Astrocyte (in vitro differentiated cells and primary cell): ENCODE results near the gene GLYAT. TPM values are rescaled to one million over a fixed set of nuclear protein-coding genes. Genes with fewer than 3 reads are reported as not detected.

ENCODE experiments used
- DNase-seq: peaks from one replicate; pipeline ENCODE4 v3.0.0-alpha.2; 2010; ENCODE audit warnings: low read depth
- FAIRE-seq: peaks from 2 replicates; lab custom pipeline; 2011; peaks lifted over from hg19 to GRCh38; lab: Jason Lieb, UNC
- H2AFZ ChIP-seq: 2 replicates; pipeline ENCODE4 v1.6.0; 2012; ENCODE audit warnings: low read depth, low read length, inconsistent platforms
- H3K27ac ChIP-seq: 2 replicates; pipeline ENCODE4 v1.5.1; 2011; ENCODE audit warnings: low read depth, low read length, inconsistent platforms
- H3K27me3 ChIP-seq: 2 replicates; pipeline ENCODE4 v1.6.0; 2011; ENCODE audit warnings: low read length, inconsistent platforms; ENCODE audit not compliant: insufficient read depth
- H3K36me3 ChIP-seq: 2 replicates; pipeline ENCODE4 v1.5.1; 2011; ENCODE audit warnings: low read length, inconsistent platforms; ENCODE audit not compliant: insufficient read depth
- H3K4me1 ChIP-seq: 2 replicates; pipeline ENCODE4 v1.5.1; 2011; ENCODE audit warnings: low read length, inconsistent platforms; ENCODE audit not compliant: insufficient read depth
- H3K4me2 ChIP-seq: 2 replicates; pipeline ENCODE4 v1.6.0; 2012; ENCODE audit warnings: low read length, inconsistent platforms
- H3K4me3 ChIP-seq: 2 replicates; pipeline ENCODE4 v1.5.1; 2011; ENCODE audit warnings: low read depth, mild to moderate bottlenecking, low read length, inconsistent platforms; ENCODE audit not compliant: insufficient read depth
- H3K79me2 ChIP-seq: 2 replicates; pipeline ENCODE4 v1.6.0; 2012; ENCODE audit warnings: mild to moderate bottlenecking, low read length, inconsistent platforms; ENCODE audit not compliant: insufficient read depth
- H3K9ac ChIP-seq: 2 replicates; pipeline ENCODE4 v1.6.0; 2012; ENCODE audit warnings: mild to moderate bottlenecking, low read length, inconsistent platforms
- H3K9me3 ChIP-seq: 2 replicates; pipeline ENCODE4 v1.5.1; 2012; ENCODE audit warnings: low read depth, mild to moderate bottlenecking, low read length, inconsistent platforms; ENCODE audit not compliant: insufficient read depth
- H4K20me1 ChIP-seq: 2 replicates; pipeline ENCODE4 v1.6.0; 2012; ENCODE audit warnings: low read length, inconsistent platforms; ENCODE audit not compliant: insufficient read depth
- H3K27ac Mint-ChIP-seq: one replicate; pipeline ENCODE4 v1.8.0; 2021; ENCODE audit warnings: mild to moderate bottlenecking, mixed read lengths; ENCODE audit not compliant: unreplicated experiment
- H3K27me3 Mint-ChIP-seq: one replicate; pipeline ENCODE4 v1.8.0; 2021; ENCODE audit warnings: low read depth, mixed read lengths; ENCODE audit not compliant: unreplicated experiment
- H3K36me3 Mint-ChIP-seq: one replicate; pipeline ENCODE4 v1.8.0; 2021; ENCODE audit warnings: low read depth, mixed read lengths; ENCODE audit not compliant: unreplicated experiment
- H3K4me1 Mint-ChIP-seq: one replicate; pipeline ENCODE4 v1.8.0; 2021; ENCODE audit warnings: low read depth, mixed read lengths; ENCODE audit not compliant: unreplicated experiment
- H3K4me3 Mint-ChIP-seq: one replicate; pipeline ENCODE4 v1.8.0; 2021; ENCODE audit warnings: mild to moderate bottlenecking, moderate library complexity, mixed read lengths; ENCODE audit not compliant: unreplicated experiment
- H3K9me3 Mint-ChIP-seq: one replicate; pipeline ENCODE4 v1.8.0; 2021; ENCODE audit warnings: mild to moderate bottlenecking, mixed read lengths; ENCODE audit not compliant: unreplicated experiment
- EZH2 ChIP-seq: IDR thresholded peaks from 2 replicates; pipeline ENCODE4 v1.6.1; 2012; ENCODE audit warnings: mild to moderate bottlenecking, low read length, inconsistent platforms; ENCODE audit not compliant: insufficient read depth
- total RNA-seq: library from RNA; stranded (reverse); gene quantifications from 2 replicates; pipeline ENCODE4 v1.2.1, GENCODE V29; 2021
- TF ChIP-seq, protein P1 (sequence below): IDR thresholded peaks from 2 replicates; pipeline ENCODE4 v1.5.1; 2011; ENCODE audit warnings: low read depth, mild to moderate bottlenecking, inconsistent platforms, low read length, moderate library complexity; ENCODE audit not compliant: insufficient read depth

The GLYAT gene
- total RNA-seq, 1 donor from 2014 or later, result not detected

GRCh38 chr11:58762284-58763119 lies 30.8 kb upstream of the GLYAT start:
- no peaks in the 10 kb centered on the region for H3K79me2 ChIP-seq
- no peak overlapping the region for H3K4me2 ChIP-seq
- TF ChIP-seq, protein P1, sequence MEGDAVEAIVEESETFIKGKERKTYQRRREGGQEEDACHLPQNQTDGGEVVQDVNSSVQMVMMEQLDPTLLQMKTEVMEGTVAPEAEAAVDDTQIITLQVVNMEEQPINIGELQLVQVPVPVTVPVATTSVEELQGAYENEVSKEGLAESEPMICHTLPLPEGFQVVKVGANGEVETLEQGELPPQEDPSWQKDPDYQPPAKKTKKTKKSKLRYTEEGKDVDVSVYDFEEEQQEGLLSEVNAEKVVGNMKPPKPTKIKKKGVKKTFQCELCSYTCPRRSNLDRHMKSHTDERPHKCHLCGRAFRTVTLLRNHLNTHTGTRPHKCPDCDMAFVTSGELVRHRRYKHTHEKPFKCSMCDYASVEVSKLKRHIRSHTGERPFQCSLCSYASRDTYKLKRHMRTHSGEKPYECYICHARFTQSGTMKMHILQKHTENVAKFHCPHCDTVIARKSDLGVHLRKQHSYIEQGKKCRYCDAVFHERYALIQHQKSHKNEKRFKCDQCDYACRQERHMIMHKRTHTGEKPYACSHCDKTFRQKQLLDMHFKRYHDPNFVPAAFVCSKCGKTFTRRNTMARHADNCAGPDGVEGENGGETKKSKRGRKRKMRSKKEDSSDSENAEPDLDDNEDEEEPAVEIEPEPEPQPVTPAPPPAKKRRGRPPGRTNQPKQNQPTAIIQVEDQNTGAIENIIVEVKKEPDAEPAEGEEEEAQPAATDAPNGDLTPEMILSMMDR, result no peak
- TF ChIP-seq EZH2, result no peak
- DNase-seq (no peak), FAIRE-seq (no peak)
- no peak overlapping the region for H3K9ac ChIP-seq
- H3K4me1 Mint-ChIP-seq, result no peaks in the 10 kb centered on the region
- H3K4me1 ChIP-seq, result no peaks in the 10 kb centered on the region
- no peak overlapping the region for H2AFZ ChIP-seq
- no peak overlapping the region for H3K4me3 ChIP-seq
- H3K9me3 Mint-ChIP-seq, result no peaks in the 10 kb centered on the region
- no peak overlapping the region for H3K4me3 Mint-ChIP-seq
- H3K27me3 Mint-ChIP-seq, result no peaks in the 10 kb centered on the region
- no peaks in the 10 kb centered on the region for H3K36me3 Mint-ChIP-seq
- no peaks in the 10 kb centered on the region for H4K20me1 ChIP-seq
- H3K27me3 ChIP-seq, result no peaks in the 10 kb centered on the region
- no peaks in the 10 kb centered on the region for H3K9me3 ChIP-seq
- no peak overlapping the region for H3K27ac Mint-ChIP-seq
- H3K36me3 ChIP-seq, result no peaks in the 10 kb centered on the region
- no peak overlapping the region for H3K27ac ChIP-seq

- Histone ChIP-seq H3K4me3 (no peak overlapping the region), H3K9me3 (no peaks in the 10 kb centered on the region), H3K9ac (no peak overlapping the region), H3K27me3 (no peaks in the 10 kb centered on the region), H3K4me1 (no peaks in the 10 kb centered on the region), H3K36me3 (no peaks in the 10 kb centered on the region), H4K20me1 (no peaks in the 10 kb centered on the region), H3K4me2 (no peak overlapping the region), H2AFZ (no peak overlapping the region), H3K27ac (no peak overlapping the region), H3K79me2 (no peaks in the 10 kb centered on the region)
- Mint-ChIP-seq H3K36me3 (no peaks in the 10 kb centered on the region), H3K9me3 (no peaks in the 10 kb centered on the region), H3K27me3 (no peaks in the 10 kb centered on the region), H3K4me3 (no peak overlapping the region), H3K27ac (no peak overlapping the region), H3K4me1 (no peaks in the 10 kb centered on the region)
- DNase-seq (no peak), FAIRE-seq (no peak)
- TF ChIP-seq EZH2, result no peak
- TF ChIP-seq, protein P1, result no peak
Measured at GRCh38 chr11:58757439-58757838, 25.7 kb upstream of the GLYAT start.

DNA sequence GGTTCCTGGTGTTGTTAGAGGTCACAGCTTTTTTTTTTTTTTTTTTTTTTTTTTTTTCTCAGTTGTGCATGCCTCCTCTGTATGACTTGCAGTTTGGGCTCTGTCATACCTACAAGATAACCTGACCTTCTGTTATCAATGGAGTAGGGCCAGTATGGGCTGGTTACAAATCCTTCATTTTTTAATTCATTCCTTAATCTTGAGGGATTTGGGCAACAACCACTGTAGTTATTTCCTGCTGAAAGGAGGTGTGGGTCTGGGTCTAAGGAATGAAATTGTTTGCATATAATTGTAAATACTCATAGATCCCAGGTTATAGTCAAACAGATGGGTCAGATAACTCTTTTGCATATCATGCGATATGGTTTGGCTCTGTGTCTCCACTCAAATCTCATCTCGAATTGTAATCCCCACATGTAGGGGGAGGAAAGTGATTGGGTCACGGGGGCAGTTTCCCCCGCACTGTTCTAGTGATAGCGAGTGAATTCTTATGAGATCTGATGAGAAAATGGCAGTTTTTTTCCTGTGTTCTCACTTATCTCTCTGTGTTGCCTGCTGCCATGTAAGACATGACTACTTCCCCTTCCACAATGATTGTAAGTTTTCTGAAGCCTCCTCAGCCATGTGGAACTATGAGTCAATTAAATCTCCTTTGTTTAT lies 14.1 kb upstream of the GLYAT start:
- peak; percentile 4 for DNase-seq
- H3K9me3 Mint-ChIP-seq, result peaks cover 10% of the 10 kb centered on the region
- no peaks in the 10 kb centered on the region for H3K79me2 ChIP-seq
- no peak for FAIRE-seq
- H3K4me1 Mint-ChIP-seq, result no peaks in the 10 kb centered on the region
- H3K27me3 Mint-ChIP-seq, result no peaks in the 10 kb centered on the region
- H2AFZ ChIP-seq, result no peak overlapping the region
- H3K9ac ChIP-seq, result no peak overlapping the region
- H3K4me3 Mint-ChIP-seq, result no peak overlapping the region
- no peak overlapping the region for H3K4me3 ChIP-seq
- H3K36me3 Mint-ChIP-seq, result peaks cover 1% of the 10 kb centered on the region
- no peaks in the 10 kb centered on the region for H3K36me3 ChIP-seq
- TF ChIP-seq EZH2, result no peak
- TF ChIP-seq, protein P1, result no peak
- no peaks in the 10 kb centered on the region for H3K27me3 ChIP-seq
- H3K4me1 ChIP-seq, result no peaks in the 10 kb centered on the region
- no peaks in the 10 kb centered on the region for H4K20me1 ChIP-seq
- no peak overlapping the region for H3K4me2 ChIP-seq
- peaks cover 4% of the 10 kb centered on the region for H3K9me3 ChIP-seq
- no peak overlapping the region for H3K27ac Mint-ChIP-seq
- H3K27ac ChIP-seq, result no peak overlapping the region
